ENCODE data around the gene DYDC1.
"Not testable (repeated sequence)": the region's sequence is repeated elsewhere in the genome, so short reads cannot be mapped to it uniquely, and the experiment has no call there.

The DYDC1 gene

GRCh38 chr10:80356563-80356988 lies at the start of gene DYDC1, which contains the start of gene DYDC2:
Gene DYDC1 (minus strand): TSS chr10:80356755. CDS start chr10:80352601, 4,154 bp downstream.
Gene DYDC2 (plus strand): TSS chr10:80356781. CDS start chr10:80362444, 5,663 bp downstream.
- peak; percentile 44 for DNase-seq

DNA sequence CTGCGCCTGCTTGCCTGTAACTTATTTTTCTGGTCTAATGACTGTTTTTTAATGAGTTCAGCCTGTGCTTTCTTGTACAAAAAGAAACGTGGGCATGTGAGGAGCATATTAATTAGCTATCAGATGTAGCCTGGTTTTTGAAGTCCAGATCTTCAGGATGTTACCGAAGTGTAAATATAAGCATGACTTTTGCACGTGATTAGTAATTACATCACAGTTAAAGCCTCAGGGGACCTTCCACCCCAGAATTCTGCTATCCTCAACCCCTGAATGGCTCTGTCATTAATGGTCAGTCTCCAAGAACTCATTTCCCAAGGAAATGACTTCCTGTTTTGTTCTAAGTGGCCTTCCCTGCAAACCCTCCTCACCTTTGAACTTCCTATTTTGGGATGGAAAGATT lies 49.6 kb upstream of the DYDC1 start:
- DNase-seq, result no peak

GRCh38 chr10:80405626-80406025 lies 49.1 kb upstream of the DYDC1 start:
- no peak for DNase-seq

GRCh38 chr10:80405035-80405434 lies 48.5 kb upstream of the DYDC1 start:
- no peak for DNase-seq

DNA sequence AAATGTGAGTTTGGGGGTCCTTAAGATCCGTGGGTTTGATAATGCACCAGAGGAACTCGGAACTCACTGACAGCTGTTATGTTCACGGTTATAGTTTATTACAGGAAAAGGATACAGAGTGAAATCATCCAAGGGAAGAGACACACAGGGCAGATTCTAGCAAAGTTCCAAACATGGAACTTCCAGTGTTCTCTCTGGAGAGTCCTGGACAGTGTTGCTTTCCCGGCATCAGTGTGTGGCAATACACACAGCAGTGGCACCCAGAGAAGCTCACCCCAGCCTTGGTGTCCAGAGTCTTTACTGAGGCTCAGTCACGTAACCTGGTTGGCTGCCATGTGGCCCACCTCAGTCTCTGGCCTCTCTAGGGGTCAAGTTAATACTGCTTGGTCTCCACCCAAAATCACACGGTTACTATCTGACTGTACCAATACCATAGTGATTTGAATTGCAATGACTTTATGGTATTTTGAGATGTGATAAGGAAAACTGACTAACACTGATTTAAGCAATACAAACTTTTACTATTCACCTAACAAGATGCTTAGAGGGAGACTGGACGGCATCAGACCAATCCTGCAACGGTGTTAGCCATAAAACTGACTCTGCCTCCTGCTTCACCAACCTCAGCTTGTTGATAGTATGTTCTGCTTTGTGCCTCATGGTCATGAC lies 43.7 kb upstream of the DYDC1 start:
- DNase-seq, result no peak

- DNase-seq, result no peak
These were observed 40.5 kb upstream of the DYDC1 start for GRCh38 chr10:80397014-80397413.

GRCh38 chr10:80394358-80394916 lies 37.9 kb upstream of the DYDC1 start:
- DNase-seq, result no peak

DNA sequence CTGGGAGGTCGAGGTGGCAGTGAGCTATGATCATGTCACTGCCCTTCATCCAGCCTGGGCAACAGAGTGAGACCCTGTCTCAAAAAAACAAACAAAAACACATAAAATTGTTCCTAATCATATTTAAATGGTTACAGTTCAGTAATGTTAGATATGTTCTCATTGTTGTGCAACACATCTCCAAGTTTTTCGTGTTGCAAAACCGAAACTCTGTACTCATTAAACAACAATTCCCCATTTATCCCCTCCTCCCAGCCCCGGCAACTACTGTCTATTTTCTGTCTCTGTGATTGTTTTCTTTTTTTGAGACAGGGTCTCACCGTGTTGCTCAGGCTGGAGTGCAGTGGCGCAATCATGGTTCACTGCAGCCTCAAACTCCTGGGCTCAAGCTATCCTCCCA lies 35.7 kb upstream of the DYDC1 start:
- no peak for DNase-seq

DNA sequence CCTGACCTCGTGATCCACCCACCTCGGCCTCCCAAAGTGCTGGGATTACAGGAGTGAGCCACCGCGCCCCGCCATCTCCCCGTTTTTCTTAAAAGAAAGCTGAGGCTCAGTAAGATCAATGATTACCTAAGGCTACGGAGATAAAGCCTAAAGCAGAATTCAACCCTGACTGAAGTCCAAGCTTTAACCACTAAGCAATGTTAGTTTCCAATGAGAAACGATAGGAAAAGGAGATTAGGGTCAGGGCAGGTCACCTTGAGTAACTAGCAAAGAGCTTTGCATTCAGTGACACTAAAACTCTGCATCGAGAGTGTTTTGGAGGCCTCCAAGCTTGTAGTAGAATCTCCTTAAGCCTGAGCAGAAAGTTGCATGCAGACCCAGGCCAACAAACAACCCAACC lies 34.2 kb upstream of the DYDC1 start:
- no peak for DNase-seq

- peak; percentile 31 for DNase-seq
These were observed 26.4 kb upstream of the DYDC1 start for GRCh38 chr10:80382989-80383388.

- no peak for DNase-seq
These were observed 23.6 kb upstream of the DYDC1 start for GRCh38 chr10:80380185-80380584.

DNA sequence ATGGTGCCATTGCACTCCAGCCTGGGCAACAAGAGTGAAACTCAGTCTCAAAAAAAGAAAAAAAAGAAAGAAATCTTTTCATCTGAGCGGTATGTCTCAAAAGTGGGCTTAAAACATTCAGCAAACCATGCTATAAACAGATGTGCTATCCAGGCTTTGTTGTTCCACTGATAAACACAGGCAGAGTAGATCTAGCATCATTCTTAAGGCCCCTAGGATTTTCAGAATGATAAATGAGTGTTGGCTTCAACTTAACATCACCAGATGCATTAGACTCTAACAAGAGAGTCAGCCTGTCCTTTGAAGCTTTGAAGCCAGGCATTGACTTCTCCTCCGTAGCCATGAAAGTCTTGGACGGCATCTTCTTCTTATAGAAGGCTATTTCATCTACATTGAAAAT lies 23.1 kb upstream of the DYDC1 start:
- DNase-seq, result no peak

DNA sequence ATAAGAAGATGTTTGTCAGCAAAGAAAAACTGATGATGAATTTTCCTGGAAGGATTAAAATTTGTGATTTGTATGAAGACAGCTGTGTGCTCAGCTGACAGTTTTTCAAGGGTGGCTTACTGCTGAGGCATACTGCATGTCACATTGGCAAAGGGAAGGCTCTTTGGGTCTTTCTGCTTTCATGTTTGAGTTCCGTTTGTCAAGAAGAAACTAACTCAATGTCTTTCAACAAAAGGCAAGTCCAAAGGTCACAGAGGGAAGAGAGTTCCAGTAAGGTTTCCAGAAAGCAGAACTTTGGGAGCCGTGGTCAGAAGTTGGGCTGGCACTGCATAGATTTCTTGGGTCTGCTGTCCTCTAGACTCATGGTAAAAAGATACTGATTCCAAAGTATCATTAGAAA lies 16.9 kb upstream of the DYDC1 start:
- no peak for DNase-seq

GRCh38 chr10:80372675-80373074 lies 16.1 kb upstream of the DYDC1 start:
- DNase-seq, result no peak

- no peak for DNase-seq
These were observed 14.9 kb upstream of the DYDC1 start for GRCh38 chr10:80371467-80371866.

- no peak for DNase-seq
These were observed 9.0 kb upstream of the DYDC1 start for GRCh38 chr10:80365510-80365909.

GRCh38 chr10:80359644-80360043 lies 3.1 kb upstream of the DYDC1 start:
- DNase-seq, result no peak

DNA sequence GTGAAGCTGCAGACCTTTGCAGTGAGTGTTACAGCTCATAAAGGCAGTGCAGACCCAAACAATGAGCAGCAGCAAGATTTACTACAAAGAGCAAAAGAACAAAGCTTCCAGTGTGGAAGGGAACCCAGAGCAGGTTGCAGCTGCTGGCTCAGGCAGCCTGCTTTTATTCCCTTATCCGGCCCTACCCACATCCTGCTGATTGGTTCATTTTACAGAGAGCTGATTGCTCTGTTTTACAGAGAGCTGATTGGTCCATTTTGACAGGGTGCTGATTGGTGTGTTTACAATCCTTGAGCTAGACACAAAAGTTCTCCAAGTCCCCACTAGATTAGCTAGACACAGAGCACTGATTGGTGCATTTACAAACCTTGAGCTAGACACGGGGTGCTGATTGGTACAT lies 2.4 kb upstream of the DYDC1 start:
- DNase-seq, result not testable (repeated sequence)

- DNase-seq, result no peak
These were observed 1.2 kb upstream of the DYDC1 start for GRCh38 chr10:80357851-80358125.

DNA sequence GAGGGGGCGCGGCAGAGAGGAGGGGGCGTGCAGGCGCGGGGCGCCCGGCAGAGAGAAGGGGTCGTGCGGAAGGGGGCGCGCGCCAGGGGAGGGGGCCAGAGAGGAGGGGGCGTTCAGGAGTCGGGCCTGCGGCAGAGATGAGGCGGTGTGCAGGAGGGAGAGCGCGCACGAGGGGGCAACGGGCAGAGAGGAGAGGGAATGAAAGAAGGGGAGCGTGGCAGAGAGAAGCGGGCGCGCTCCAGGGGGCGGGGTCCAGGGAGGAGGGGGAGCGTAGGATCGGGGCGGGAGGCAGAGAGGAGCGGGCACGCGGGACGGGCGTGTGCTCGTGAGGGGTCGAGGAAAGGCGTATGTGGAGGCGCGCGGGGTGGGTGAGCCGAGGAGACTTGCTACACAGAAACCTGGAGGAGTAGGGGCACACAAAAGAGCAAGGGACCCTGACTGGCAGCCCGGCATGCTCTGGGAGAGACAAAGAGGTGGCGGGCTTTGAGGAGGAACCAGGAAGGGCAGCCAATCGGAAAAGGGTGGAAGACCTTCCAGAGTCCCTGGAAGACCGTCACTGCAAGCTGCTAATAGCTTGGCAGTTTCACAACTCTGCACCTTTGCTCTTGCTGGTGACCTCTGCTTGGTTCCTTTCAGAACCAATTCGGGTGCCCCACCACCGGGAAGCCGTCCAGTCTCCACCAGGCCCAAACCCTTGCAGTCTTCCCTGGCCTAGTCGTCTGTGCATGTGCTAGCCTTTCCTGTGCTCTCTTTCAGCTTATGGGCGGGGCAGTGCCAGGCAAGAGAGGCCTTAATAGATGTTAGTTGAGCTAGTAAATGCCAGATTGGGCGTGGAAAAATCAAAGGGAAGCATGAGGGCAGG lies 665 bp upstream of the DYDC1 start:
- no peak for DNase-seq

GRCh38 chr10:80351220-80351619 lies 5.3 kb downstream of the DYDC1 start:
- DNase-seq, result no peak

DNA sequence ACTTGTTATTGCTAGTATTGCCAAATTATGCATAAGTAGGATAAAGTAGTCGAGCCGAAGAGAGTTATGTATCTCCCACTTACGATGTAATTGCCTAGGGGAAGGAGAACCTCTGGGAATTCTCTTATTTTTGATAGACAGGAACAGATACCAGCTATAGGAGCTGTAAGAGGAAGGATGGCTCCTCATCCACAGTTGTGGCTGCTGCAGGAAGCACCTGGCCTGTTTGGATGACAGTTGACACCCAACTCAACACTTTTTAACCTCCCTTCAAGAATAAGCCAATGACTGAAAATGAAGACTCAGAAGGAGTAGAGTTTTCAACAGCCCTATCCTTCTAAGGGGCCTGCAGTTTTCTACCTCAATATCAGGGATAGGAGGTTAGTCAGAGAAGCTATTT lies 6.3 kb downstream of the DYDC1 start:
- no peak for DNase-seq

GRCh38 chr10:80344912-80345311 lies 11.6 kb downstream of the DYDC1 start:
- DNase-seq, result no peak

DNA sequence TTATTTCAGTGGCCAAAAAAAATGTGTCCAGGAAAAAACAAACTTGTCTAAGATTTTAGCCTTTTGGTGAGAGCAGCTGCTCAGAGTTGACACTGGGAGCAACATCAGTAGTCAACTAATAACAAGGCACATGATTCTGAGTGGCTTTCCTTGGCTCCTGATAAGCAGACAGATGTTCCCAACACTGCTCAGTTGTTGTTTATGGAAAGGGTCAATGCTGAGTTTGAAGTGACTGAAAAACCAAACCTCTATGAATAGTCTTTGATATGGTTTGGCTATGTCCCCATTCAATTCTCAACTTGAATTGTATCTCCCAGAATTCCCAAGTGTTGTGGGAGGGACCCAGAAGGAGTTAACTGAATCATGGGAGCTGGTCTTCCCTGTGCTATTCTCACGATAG lies 12.3 kb downstream of the DYDC1 start:
- DNase-seq, result no peak
